ENCODE data around the gene KSR2. TPM values are rescaled to one million over a fixed set of nuclear protein-coding genes. Genes with fewer than 3 reads are reported as not detected.

Gene KSR2
- total RNA-seq, 1 experiment from 2014 or later = 1.3 TPM

- Histone ChIP-seq H3K23me2 (ENCODE audit: insufficient read length, low read depth, low read length, poor library complexity, severe bottlenecking) (no peaks in the 10 kb centered on the region), H4K20me1 (ENCODE audit: control insufficient read depth, insufficient read depth, insufficient read length) (no peaks in the 10 kb centered on the region), H4K5ac (ENCODE audit: insufficient read length, low read depth, low read length) (no peak overlapping the region), H2BK120ac (ENCODE audit: low read depth, low read length, poor library complexity, severe bottlenecking) (no peak overlapping the region), H3T11ph (ENCODE audit: low read length) (no peak overlapping the region), H2AFZ (ENCODE audit: low read length) (no peak overlapping the region), H3K4me2 (ENCODE audit: insufficient read depth, insufficient read length, low read length) (no peak overlapping the region), H3K27ac (ENCODE audit: insufficient read length, low read depth, low read length) (no peak overlapping the region), H3K4me1 (ENCODE audit: insufficient read depth, low read length) (peaks cover 9% of the 10 kb centered on the region; the same call in 1 of the 2 replicates), H2BK15ac (ENCODE audit: low read depth, low read length) (no peak overlapping the region), H3K79me1 (ENCODE audit: insufficient read depth, low read depth, low read length, poor library complexity, severe bottlenecking) (no peaks in the 10 kb centered on the region), H3K18ac (ENCODE audit: insufficient read length, low read depth, low read length) (no peak overlapping the region), H3K4ac (ENCODE audit: low read depth, low read length) (no peak overlapping the region), H4K91ac (ENCODE audit: insufficient read length, low read depth, low read length) (no peak overlapping the region), H3K23ac (ENCODE audit: insufficient read length, low read depth, low read length) (no peak overlapping the region), H4K8ac (replicated peaks; ENCODE audit: insufficient read length, low read depth, low read length) (no peak overlapping the region), H2BK12ac (ENCODE audit: insufficient read length, low read depth, low read length) (no peak overlapping the region), H3K56ac (ENCODE audit: insufficient read length, low read depth, low read length) (no peak overlapping the region), H3K27me3 (ENCODE audit: insufficient read depth, low read length) (no peaks in the 10 kb centered on the region), H2BK20ac (ENCODE audit: low read depth, low read length, poor library complexity, severe bottlenecking) (no peak overlapping the region), H3K79me2 (ENCODE audit: insufficient read depth, low read length) (no peaks in the 10 kb centered on the region), H3K9me3 (ENCODE audit: control insufficient read depth, low read depth, low read length) (no peaks in the 10 kb centered on the region), H3K14ac (ENCODE audit: insufficient read depth, low read length) (no peak overlapping the region), H2AK5ac (ENCODE audit: insufficient read length, low read length) (no peak overlapping the region), H2BK5ac (ENCODE audit: insufficient read length, low read length) (no peak overlapping the region), H3K9ac (ENCODE audit: extremely low read depth, insufficient read length, low read length) (no peak overlapping the region)
- Mint-ChIP-seq H3K4me3 (no peak overlapping the region), H3K27me3 (ENCODE audit: low read depth) (no peaks in the 10 kb centered on the region; the same call in 1 of the 2 replicates), H3K9me3 (no peaks in the 10 kb centered on the region), H3K36me3 (ENCODE audit: insufficient read depth in 1 of 3, low read depth in 3 of 3) (peaks cover 0 to 2% (median 0%) of the 10 kb centered on the region in 3 experiments; a peak in 1 of 7 replicates), H3K27ac (no peak overlapping the region), H3K4me1 (peaks cover 38 to 49% of the 10 kb centered on the region in 2 experiments)
- no peak for DNase-seq
- WGBS (ENCODE audit: extremely low coverage, insufficient read length, low lambda C conversion rate) = no CpG with 5 or more reads among the region's 10 CpGs
- TF ChIP-seq CTCF (conservative IDR thresholded peaks at IDR 0.05) = no peak
These were observed 386.5 kb downstream of the KSR2 start for GRCh38 chr12:117582135-117582784.

All from H9 (cell line).